Measurements from ENCODE around the gene CHRNA1.

Gene CHRNA1

DNA sequence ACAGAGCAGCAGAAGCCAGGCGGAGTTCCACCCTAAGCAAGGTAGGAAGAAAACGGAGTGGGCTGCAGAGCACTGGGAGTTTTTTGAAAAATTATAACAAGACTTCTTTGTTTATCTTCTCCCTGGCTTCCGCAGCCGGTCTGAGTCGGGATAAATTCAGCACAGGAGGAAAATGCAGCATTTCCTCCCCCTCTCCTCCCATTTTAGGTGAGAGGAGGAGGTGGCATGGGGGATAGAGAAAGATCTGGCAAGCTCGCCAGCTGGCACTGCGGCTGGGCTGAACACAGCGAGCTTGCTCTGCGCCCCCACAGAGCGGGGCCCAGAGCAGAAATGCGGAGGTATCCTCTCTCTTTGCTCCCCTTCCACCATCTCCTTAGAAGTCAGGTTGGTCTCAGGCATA, 17.7 kb upstream of the CHRNA1 start:
- DNase-seq (ENCODE audit: low read depth), result no peak

DNA sequence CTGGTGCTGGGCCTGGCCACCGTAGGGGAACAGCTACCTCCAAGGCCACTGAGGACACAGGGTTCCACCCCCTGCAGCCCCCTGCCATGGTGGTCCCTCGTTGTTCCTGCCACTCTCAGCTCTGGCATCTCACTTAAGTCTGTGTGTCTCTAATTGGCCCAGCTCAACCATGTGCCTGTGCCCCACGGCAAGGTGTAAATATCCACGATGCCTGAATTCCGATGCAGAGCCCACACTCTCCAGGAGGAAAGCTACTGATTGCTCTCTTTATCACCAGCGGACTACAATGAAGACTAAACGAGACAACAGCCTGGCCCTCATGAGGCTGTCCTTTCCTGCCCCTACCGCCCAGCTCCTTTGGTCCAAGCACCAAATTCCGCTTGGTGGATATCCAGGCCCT, 17.0 kb upstream of the CHRNA1 start:
- no peak for DNase-seq (ENCODE audit: low read depth)

DNA sequence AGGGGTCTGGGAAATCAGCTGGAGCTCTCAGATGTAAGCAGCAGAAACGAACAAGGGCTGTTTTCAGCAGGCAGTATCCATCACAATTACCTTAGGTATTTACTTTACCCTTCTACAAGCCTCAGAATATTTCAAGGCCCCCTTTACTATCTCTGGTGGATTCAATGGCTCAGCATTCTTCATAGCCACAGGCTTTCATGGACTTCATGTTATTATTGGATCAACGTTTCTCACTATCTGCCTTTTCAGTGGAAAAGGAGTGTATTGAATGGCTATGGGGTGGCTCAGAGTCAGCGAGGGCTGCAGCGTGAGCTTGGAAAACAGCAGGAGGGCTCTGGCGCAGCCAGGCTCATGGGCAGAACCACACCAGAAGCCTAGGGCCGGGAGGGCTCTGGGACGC, 16.6 kb upstream of the CHRNA1 start:
- DNase-seq (ENCODE audit: low read depth), result no peak

DNA sequence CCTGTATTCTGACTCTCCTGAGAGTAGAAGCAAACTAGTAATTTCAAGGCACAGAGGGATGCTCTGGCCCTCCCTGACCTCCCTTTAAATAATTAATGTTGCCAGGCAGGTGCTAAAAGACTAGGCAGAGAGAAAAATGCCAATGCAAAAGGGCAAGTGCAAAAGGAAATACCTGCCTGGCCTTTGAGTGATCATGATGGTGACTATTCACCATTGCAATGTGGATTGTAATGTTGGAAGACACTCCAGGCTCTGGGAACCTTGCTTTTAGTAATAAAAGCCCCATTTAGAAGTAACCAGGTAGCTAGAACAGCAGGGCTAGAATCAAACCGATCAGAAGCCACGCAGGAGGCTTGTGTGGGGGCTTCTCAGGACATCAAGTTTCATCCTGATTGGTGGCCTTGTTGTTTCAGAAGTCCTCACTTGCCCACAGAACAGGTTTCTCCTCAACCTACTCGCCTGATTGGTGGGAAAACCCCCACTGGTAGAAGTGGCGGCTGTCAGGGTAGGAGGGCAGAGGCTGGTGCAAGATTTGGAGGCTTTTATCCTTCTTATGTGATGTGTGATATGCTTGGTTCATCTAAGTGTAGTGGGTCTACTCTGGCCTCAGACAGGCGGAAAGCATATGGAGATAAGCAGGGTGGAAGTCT, 16.0 kb upstream of the CHRNA1 start:
- DNase-seq (ENCODE audit: low read depth), result no peak

DNA sequence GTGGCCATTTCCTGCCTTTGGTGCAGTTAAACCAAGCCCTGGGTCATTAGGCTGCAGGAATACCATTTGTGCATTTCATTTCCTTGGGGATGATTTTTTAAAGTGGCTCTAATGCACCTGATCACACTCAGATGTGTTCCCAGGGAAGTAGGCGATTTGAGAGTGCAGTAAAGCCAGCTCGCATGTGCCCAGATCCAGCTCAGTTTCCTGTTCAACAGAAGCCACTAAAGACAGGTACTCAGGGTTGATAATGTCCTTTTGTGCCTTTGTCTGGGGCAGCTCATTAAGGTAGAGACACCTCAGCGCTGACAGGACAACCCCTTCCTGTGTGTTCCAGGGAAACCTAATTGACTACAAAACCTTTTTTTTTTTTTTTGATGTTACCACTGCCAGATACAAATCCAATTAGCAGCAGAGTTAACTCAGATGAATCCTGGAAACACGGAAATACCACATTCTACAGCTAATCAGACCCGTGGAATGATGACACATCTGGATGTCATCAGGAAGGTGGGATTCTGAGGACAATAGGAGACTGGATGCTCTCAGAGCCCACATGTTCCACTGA, 15.2 kb upstream of the CHRNA1 start:
- peak; percentile 68 for DNase-seq (ENCODE audit: low read depth)

- DNase-seq (ENCODE audit: low read depth), result peak; percentile 86
These were observed 14.1 kb upstream of the CHRNA1 start for GRCh38 chr2:174778085-174778981.

GRCh38 chr2:174777347-174778084, 13.2 kb upstream of the CHRNA1 start:
- no peak for DNase-seq (ENCODE audit: low read depth)

DNA sequence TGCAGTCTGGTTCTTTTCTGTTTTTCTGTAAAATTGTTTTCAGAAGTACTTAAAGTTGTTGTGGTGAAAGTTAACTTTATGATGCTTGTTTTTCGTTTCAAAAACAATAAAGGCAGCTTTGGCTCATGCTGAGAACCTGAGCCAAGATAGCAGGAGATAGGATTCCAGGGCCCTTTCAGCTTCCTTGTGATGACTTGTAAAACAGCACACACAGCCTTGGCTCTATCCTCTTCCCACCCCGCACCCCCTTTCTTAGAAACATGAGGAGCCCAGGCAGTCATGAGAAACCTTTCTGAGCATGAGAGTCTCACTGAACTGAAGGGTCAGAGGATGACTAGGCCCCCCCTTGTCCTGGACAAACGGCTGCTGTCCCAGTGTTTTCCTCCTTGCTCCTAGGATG, 12.4 kb upstream of the CHRNA1 start:
- no peak for DNase-seq (ENCODE audit: low read depth)

GRCh38 chr2:174776223-174776622, 12.0 kb upstream of the CHRNA1 start:
- no peak for DNase-seq (ENCODE audit: low read depth)

GRCh38 chr2:174775571-174775980, 11.3 kb upstream of the CHRNA1 start:
- DNase-seq (ENCODE audit: low read depth), result no peak

DNA sequence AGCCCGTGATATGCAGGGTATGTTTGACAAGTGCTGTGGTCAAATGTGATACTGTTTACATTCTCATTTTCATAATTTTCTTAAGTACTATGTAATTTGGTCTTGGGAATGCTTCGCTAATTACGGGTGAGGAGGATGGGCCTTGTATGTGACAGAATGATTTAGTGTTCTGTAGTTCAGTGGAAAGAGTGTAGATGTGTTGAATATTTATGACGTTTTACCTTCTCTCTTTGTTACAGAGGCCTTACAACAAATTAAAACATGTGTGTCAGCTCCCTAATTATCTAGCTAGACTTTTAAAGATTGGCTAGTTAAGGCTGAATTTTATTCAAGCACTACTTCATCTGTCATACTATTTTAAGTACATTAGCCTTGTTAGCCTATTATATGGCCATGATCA, 10.6 kb upstream of the CHRNA1 start:
- DNase-seq (ENCODE audit: low read depth), result no peak

DNA sequence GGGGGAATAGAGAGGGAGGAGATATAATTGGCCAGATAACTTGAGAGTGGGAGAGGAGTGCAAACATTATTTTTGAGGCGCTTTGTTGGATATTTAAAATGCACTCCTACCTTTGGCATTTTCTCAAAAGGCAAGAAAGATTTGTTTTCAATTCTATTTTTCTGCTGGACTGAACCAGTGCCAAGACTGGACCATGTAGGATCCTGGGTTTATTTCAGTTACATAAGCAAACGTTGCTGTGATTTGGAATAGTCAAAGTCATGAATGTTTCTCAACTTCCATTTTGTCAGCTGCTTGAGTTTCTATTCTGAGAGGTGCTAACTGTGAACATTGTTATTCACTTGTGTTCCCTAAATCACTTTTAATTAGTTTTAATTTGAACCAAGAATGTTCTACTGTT, 8.9 kb upstream of the CHRNA1 start:
- no peak for DNase-seq (ENCODE audit: low read depth)

DNA sequence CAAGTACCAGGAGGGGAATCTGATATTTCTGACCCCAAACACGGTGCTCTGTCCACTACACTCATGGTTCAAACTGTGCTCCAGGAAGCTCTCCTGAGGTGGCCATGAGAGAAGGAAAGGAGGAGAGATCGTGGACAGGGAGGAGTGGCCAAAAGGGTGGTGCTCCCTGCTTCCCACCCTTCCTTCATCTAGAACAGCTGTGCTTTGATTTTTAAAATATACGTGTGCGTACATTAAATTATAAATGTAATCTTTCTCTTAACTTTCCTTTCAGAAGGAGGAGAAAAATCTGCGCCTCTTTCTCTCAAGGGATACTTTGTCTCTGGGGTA, 8.2 kb upstream of the CHRNA1 start:
- no peak for DNase-seq (ENCODE audit: low read depth)

GRCh38 chr2:174771631-174772471, 7.6 kb upstream of the CHRNA1 start:
- peak; percentile 66 for DNase-seq (ENCODE audit: low read depth)

GRCh38 chr2:174771136-174771535, 6.9 kb upstream of the CHRNA1 start:
- no peak for DNase-seq (ENCODE audit: low read depth)

- no peak for DNase-seq (ENCODE audit: low read depth)
These were observed 4.3 kb upstream of the CHRNA1 start for GRCh38 chr2:174768557-174768956.

GRCh38 chr2:174766271-174766670, 2.0 kb upstream of the CHRNA1 start:
- DNase-seq (ENCODE audit: low read depth), result no peak

DNA sequence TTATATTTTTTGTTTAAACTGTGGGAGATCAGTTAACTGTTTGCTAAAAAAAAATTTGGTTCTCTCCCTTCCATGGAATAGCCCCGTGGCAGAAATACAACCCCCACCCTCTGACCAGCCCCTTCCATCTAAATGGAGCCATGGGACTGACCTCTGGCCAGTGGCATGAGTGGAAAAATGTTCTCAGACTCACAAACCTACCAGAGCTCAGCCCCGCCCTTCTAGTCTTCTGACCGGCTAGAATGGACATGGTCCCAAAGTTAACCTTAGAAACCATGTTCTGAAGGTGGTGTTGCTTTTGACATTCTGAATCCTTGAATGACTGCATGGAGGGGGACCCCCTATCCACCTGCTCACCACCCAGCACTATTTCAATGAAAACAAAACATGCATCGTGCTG, 1.3 kb upstream of the CHRNA1 start:
- no peak for DNase-seq (ENCODE audit: low read depth)

GRCh38 chr2:174763780-174764179, 492 bp downstream of the CHRNA1 start:
- DNase-seq (ENCODE audit: low read depth), result no peak

- no peak for DNase-seq (ENCODE audit: low read depth)
These were observed 1.8 kb downstream of the CHRNA1 start for GRCh38 chr2:174762464-174762863.

GRCh38 chr2:174761837-174762236, 2.4 kb downstream of the CHRNA1 start:
- DNase-seq (ENCODE audit: low read depth), result no peak
